Measurements from ENCODE around the gene ATP2C2.

GRCh38 chr16:84471966-84472365, 103.6 kb downstream of the ATP2C2 start:
- no peak for TF ChIP-seq CTCF (IDR thresholded peaks at IDR 0.05)
- TF ChIP-seq EP300 (IDR thresholded peaks at IDR 0.05), result no peak
